Embryonic facial prominence (tissue), 1 donor: ENCODE data around the gene OSTM1.

ENCODE experiments used
- DNase-seq: peaks from one replicate; pipeline ENCODE4 v3.0.0-alpha.2; 2016; ENCODE audit errors: extremely low spot score

The OSTM1 gene, protein sequence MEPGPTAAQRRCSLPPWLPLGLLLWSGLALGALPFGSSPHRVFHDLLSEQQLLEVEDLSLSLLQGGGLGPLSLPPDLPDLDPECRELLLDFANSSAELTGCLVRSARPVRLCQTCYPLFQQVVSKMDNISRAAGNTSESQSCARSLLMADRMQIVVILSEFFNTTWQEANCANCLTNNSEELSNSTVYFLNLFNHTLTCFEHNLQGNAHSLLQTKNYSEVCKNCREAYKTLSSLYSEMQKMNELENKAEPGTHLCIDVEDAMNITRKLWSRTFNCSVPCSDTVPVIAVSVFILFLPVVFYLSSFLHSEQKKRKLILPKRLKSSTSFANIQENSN

DNA sequence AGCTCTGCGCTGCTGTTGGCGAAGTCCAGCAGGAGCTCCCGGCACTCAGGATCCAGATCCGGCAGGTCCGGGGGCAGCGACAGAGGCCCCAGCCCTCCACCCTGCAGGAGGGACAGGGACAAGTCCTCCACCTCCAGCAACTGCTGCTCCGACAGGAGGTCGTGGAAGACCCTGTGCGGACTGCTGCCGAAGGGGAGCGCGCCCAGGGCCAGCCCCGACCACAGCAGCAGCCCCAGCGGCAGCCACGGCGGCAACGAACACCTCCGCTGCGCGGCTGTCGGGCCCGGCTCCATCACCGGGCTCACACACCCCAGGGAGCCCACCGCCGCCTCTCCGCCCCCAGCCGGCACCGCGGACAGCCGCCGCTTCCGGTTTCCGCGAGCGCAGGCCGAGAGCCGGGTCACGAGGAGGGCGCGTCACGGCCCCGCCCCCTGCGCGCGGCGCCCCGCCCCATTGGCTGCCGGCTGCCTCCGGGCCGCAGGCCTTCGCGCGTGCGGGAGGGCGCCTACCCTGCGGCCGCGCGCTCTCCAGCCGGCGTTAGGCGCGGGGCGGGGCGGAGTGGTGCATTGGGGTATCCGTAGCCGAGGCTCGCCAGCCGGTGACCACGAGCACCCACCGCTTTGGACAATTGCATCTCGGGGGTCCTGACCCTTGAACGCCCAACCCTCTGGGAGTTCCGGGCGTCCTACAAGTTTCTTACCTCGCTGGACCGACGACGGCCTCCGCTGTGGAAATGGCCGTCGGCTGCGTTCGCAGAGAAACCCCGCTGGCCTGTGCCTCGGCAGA, at the start of gene OSTM1:
TSS of gene OSTM1 (minus strand) at position 383 of the 786 bp plus-strand sequence. CDS start at position 293, 90 bp downstream.
- DNase-seq, result peak; percentile 63

DNA sequence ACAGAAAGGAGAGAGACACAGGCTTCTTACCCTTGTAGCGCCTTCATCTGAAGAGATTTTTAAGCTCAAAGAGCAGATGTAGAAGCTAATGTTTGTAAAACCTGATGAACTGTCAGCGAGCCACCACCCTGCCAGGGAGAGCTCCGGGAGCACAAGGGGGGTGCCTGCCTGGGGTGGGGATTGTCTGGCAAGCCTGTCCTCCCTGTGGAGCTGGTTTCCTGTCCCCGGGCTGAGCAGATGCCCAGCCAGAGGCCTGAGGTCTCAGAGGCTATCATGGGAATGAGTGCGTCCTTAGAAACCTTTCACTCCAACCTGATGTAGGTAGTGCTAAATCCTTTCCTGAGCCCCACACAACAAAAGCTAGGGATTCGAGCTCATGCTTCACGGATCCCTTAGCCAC, 49.4 kb upstream of the OSTM1 start:
- DNase-seq, result no peak

DNA sequence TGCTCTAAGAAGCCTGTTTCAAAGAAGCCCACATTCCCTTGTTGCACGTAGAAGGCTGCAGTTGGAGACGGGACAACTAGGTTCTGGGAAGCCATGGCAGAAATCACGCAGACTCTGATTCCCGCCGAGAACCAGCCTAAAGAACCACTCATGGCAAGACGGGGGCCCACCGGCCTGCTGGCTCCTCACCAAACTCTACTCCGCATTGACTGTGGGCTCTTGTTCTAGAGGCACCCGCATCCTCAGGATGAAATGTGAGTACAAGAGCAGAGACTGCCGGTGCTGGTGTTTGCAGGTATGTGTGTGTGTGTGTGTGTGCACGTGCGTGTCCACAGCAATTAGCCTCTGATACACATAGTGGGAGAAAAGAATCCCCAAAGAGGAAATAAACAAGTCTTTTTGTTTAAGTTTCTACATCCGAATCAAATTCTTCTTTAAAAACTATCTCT, 49.0 kb upstream of the OSTM1 start:
- DNase-seq, result no peak

DNA sequence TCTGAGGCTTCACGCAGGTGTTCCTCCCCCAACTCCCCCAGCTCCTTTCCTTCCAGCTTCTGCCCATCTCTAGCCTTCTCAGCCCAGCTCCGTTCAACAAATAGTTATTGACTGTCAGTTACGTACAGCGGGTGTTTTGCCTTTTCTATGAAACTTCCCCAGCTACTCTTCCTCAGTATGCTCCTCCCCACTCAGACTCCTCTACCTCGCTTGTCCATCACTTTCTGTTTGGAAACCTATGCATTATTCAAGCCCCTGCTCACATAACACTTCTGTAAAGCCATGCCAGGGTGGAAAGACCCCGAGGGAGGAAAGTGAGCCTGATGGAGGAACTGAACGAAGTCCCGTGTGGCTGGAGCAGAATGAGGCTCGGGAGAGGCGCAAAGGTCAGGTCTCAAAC, 47.1 kb upstream of the OSTM1 start:
- no peak for DNase-seq

DNA sequence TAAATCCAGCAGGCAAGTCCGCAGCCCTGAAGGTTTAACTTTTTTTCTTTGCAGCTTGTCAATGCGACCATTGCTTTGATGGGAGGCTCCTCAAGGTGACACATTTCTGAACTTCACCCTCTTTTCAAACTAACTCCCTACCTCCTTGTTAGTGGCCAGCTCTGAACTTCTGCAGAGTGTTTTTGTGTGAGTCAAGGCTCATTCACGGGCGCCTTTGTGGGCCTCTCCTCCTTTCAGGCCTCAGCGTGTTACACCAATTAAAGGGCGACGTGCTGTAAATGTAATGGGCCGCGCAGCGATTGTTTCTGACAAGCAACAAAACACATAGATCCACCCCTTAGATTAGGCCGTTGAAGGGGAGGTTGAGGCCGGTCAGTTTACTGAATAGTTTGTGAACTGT, 45.8 kb upstream of the OSTM1 start:
- DNase-seq, result no peak

DNA sequence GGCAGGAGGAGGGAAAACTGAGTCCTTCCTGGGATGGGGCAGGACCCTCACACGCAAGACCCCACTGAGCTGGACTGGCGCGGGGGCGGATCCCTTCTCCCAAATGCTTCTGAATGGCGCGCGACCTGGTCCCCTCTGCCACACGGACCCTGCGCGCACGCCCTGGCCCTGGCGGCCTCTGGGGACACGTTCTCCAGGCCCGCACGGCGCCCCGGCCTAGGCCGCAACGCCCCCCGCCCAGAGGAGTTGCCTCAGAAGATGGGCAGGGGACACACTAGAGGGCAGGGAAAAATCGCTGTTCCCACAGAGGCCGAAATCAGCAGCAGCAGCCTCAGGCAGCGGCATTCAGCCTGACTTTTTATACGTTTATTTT, 45.2 kb upstream of the OSTM1 start:
- no peak for DNase-seq

DNA sequence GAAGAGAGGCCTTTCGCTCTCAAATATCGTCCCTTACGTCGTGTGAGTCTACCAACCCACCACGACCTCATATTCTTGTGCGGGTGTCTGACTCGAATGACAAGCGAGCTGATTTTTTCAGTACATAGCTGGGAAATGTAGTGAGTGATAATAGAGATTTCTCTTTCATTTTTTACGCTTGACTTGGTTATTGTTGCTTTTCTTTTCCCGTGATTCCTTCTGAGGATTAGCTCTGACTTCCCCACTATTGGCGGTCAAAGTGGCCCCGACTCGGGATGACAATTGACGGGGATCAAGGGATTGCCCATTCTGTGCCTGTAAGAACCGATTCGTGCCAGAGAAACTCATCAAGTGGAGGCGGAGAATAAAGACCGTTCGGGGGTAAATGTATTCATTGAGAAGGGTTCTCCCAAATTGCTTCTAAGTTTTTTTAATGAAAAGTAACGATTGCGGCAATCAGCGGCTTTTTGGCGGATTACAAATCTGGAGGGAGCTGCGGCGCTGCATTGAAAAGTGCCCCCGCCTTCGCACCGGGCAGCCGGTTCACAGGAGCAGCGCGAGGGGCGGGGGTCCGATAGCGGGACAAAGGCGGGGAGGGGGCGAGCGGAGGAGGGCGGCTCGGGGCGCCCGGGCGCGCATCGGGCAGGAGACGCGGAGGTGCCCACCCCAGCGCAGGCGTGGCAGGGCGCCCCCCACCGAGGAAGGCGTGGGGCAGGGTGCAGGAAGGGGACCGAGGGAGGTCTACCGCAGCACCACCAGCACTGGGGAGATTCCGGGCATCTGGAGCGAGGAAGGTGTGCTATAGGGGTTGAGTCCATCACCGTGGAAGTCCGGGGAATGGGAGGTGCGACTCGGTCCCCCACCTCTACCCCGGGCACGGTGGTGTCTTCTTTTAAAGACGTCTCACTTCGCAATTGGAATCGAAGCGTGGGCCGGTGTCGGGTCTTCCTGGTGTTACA, 44.5 kb upstream of the OSTM1 start:
- no peak for DNase-seq

DNA sequence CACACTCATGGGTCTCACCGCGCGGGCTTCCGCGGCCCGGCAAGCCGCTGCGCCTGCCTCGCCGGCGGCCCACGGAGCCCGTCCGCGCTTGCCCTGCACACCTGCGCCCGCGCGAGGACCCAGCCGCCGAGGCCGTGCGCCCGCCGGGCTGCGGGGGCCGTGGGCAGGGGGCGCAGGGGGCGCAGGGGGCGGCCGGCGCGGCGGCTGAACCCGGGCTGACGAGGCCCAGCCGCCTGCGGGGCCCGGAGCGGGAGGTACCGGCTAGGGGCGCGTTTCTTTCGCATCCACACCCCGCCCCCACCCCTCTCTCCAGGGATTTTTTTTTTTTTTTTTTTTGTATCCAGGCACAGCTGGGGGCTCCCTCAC, 43.8 kb upstream of the OSTM1 start:
- DNase-seq, result no peak

DNA sequence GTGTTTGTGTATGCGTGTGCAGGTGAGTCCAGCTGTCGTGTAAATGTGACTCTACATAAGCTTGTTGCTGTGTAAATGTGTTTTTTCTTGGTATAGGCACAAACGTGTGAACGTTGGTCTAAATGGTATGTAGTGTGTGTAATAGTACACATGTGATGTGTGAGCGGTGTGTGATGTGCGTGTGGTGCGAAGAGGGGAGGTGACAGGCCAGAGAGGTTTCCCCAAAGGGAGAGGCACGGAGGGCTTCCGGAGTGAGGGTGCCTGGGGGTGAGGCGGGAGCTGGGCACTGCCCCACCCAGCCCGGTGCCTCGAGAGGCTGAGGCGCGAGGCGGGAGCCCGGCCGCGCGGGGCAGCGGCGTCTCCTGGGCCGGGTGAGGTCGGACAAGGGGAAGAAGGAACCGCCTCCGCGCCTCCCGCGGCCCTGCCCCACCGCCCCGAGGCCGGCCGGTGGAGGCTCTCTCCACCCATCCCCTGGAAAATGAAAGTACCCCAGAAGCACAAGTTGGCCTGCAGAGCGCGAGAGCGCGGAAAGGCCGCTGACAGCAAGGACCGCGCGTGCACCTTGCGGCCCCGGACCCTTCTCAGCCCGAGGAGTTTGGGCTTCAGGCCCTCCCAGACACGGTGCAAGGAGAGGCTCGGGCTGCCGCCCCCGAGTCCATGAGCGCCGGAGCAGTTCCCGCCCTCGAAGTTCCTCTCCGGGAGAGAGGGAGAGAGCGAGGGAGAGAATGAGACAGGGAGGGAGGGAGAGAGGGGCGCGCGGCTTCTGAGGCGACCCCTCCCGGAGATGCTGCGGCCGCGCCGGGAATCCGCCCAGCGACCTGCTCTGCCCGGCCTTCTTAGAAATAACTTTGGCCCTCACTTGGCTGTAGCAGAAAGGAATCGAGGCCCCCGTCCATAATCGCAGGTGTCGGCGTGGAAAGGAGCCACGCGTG, 43.2 kb upstream of the OSTM1 start:
- no peak for DNase-seq

DNA sequence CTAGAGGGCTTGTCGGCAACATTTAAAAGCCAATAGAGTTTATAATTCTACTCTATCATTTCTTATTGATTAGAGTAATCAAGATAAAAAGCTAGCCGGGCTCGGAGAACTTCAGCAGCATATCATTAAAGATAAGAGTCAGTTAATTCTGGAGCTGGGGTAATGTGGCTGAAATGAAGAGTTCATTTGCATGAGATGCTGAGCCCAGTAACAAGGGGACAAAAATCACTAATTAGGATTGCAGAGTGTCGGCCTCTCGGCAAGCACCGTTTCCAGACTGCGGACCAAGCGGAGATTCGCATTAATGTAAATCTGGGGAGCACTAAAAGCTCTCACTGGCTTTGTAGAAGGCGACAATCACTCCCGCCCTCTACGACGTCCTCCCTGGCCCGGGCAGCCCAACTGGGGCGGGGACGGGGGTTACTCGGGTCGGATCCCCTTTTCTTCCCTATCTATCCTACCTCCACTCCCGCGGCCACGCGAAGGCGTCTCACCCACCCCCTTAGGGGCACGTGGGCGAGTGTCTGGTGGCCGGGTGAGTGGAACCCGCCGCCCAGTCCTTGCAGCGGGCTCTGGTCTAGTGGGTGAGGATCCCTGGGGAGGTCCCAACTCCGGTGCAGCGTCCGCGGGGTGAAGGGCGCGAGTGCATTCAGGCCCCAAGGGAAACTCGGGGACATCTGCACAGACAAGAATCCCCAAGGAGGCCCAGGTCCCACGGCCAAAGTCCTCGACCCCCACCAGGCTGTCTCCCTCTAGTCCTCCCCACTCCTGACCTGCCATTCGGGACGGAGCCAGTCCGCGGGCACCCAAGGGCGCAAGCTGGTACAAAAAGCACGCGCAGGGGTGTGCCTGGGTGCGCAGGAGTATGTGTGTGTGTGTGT, 42.2 kb upstream of the OSTM1 start:
- no peak for DNase-seq

DNA sequence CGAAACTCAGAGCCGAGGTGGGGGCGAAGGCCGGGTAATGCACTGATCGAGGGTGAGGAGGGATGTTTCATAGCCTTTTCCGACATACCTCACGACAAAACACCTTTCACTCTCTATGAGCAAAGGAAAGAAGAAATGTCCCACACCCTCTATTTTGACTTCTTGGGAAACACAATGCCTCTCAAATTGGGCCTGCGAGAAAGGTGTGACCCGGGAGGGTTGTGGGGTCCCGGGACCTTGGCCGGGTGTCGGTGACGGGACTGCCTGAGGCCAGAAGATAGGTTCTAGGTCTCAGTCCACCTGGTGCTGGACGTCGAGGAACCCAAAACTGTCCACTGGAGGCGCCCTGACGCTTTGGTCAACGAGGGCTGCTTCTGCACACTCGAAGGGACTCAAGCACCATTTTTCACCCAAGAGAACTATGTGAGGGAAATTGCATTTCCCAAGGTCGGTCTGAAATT, 41.1 kb upstream of the OSTM1 start:
- no peak for DNase-seq

DNA sequence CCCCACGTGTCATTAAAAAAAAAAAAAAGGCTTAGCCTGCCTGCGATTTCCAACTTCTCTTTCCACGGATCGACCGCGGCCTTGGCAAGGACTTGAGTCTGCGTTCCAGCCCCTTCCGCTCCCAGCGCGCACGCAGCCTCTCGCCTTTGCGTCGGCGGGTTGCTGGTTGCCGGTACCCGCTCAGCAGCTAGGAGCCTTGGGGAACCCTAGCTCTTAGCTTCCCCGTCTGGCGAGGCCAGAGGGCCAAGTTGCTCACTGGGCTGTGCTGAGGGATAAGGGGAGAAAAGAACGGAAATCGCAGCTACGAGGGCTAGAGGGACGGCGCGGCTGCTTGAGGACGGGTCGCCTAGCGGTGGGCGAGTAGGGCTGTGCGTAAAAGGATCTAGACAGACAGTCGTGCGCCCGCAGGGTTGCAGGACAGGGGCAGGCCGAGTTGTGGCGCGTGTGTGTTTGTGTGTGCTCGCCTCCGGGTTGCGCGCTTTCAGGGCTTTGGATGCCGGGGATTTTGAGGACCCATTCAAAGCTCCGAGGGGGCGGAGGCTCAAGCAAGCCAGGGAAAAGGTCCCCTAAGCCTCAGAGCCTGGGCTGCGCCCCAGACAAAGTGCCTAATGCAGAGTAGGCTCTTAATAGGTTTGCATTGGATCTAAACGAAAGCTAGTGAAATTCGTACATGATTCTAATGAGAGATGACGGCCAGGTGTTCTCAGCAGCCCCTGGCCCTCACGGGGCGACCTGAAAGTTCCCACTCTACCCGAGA, 40.5 kb upstream of the OSTM1 start:
- DNase-seq, result peak; percentile 56

DNA sequence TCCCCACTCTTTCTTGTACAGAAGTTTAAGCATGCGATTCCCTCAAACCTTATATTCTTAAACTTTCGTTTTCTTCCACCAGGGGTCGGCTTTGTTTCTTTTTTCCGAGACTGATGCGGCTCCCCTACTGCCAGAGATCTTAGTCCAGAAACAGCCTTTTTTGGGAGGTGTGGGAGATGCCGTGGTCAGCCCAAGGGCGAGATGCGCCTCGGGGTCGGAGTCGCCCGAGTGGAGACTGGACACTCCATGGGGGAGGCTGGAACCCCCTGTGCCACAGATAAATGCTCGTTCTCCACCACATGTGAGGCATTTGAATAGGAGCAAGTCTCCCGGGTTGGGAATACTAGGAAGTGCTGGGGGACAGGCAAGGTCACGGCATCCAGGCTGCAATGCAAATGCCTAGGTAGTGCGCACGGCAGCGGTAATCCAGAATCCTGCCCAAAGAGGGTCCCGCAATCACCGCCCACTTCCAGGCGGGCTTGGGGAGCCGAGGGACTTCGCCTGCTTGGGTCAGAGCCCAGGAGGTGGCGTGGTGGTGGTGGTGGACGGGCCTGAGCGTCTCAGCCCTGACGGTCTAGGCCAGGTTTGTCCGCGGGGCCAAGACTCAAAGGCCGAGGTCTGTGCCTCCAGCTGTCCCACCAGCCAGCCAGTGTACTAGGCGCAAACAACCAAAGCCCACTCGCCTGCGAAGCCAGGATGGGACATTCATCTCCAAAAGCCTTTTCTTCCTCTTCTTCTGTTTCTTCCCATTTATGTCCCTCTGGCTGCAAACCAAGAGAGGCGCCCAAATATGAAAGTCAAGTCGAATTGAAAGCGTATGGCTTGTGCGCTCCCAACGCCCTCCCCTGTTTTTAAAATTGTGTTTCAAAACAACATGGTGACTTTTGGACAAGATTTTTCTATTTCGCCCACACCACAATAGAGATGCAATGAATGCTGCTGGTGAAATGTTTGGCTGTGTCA, 39.3 kb upstream of the OSTM1 start:
- peak; percentile 36 for DNase-seq

DNA sequence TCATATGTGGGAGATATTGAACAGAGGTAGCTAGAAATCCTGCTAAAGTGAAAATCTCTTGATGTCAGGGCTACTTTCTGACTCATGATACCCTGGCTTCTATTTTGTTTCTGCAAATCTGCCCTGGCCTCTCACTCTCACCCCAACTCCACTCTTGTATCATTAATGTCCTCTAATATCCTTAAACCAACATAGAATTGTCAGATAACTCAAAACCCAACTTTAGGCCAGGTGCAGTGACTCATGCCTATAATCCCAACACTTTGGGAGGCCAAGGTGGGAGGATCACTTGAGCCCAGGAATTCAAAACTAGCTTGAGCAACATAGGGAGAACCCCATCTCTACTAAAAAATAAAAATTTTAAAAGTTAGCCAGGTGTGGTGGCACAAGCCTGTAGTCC, 33.8 kb upstream of the OSTM1 start:
- no peak for DNase-seq

DNA sequence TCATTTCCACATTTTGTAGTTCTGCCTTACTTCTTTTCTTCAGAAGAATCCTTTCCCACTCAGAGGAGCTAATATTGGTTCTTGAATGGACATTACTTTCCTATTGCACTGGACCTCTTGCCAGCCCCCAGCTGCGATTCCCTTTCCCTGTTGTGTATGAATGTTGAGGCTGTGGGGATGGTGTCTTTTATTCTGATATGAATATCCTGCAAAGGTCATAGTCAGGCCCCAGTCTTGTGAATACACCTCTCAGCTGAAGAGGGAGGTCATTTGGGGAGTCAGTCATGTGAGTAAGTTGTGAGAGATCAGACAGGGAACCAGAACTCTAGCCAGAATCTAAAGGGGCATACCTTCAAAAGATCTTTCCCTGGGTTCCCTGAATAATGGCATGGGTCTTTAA, 32.6 kb upstream of the OSTM1 start:
- no peak for DNase-seq

DNA sequence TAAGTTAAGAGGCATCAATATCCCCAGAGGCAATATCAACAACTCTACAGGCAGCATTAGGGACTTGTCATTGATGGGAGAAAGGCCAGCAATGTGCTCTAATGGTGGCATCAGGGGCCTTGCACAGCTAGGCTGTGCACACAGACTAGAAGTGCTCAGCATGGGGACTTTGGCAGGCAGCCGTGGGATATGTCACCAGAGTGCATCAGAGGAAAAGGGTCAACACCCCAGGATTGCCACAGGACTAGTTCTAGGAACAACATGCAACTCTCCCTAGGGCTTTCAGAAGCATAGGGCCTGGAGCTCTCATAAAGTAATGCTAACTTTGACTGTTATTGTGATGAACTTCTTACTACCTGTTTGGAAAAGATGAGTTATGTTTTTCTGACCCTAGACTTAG, 32.2 kb upstream of the OSTM1 start:
- no peak for DNase-seq

DNA sequence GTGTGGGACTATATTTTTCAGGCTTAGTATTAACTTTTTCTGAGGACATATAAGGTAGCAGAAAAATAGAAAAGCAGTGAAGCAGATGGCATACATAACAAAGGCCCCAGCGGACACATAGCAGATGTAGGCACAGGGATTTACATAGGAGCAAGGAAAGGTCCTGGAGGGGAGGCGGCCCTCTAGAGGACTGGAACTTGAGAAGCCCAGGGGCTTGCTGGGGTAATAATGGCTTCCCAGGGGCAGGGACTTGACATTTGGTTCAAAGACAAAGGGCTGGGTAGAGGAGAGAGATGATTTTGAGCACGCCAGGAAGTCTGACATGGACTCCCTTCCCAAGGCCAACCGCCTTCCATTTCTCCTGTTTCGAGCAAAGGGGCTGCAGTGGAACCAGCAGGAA, 31.7 kb upstream of the OSTM1 start:
- DNase-seq, result no peak

DNA sequence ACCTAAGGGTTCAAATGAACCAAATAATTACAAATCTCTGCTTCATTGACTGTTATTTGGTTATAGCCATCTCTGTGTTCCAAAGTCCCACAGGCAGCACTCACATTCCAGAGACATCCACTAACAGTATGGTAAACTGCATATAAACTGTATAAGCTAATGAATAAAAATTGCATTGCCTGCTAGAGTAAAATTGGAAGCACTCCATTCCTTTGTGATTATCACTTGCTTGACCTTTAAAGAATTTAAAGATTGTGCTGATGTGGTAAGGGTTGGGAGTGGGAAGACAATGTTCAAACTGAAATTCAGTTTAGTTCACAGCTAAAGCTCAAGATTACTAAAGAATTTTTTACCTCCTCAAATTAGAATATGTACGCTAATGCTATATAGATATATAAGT, 31.0 kb upstream of the OSTM1 start:
- DNase-seq, result no peak
